ENCODE measurements around the gene RMI1.

RMI1 gene

DNA sequence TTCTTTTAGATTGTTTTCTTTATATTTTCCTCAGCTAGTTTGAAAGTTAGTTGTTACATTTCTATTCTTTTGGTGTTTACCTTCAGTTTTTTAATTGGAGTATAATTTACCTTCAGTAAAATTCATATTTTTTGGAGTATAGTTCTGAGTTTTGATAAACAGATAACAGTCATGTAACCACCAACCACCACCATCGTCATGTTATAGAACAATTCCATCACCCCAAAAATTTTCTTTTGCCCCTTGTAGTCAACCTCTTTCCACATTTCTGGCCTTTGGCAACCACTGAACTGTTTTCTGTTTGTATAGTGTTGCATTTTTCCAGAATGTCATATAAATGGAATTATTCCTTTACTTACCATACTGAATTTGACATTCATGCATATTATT, 6.8 kb downstream of the RMI1 start:
- Histone ChIP-seq H3K36me3 (replicated peaks; ENCODE audit: low read depth, low read length) (peaks cover 24% of the 10 kb centered on the region), H3K79me2 (ENCODE audit: low read length) (peaks cover 95% of the 10 kb centered on the region), H3K4me2 (ENCODE audit: low read length) (no peak overlapping the region), H3K27me3 (ENCODE audit: low read depth, low read length) (no peaks in the 10 kb centered on the region), H3K9ac (ENCODE audit: low read length) (no peak overlapping the region), H2AFZ (ENCODE audit: low read depth, low read length) (no peak overlapping the region), H4K20me1 (ENCODE audit: insufficient read depth, low read length) (peaks cover 45% of the 10 kb centered on the region), H3K4me1 (ENCODE audit: low read length) (peaks cover 28% of the 10 kb centered on the region), H3K9me3 (ENCODE audit: insufficient read depth, low read length) (no peaks in the 10 kb centered on the region), H3K27ac (ENCODE audit: low read length) (no peak overlapping the region), H3K4me3 (ENCODE audit: low read length) (no peak overlapping the region)
- TF ChIP-seq EZH2phosphoT487 (IDR thresholded peaks at IDR 0.05; ENCODE audit: low read depth) (no peak), CTCF (IDR thresholded peaks at IDR 0.05; ENCODE audit: low read depth, low read length) (no peak)

GRCh38 chr9:83988411-83988810, 7.8 kb downstream of the RMI1 start:
- no peak overlapping the region for H2AFZ ChIP-seq (ENCODE audit: low read depth, low read length)
- H3K4me1 ChIP-seq (ENCODE audit: low read length), result peaks cover 18% of the 10 kb centered on the region
- H3K9me3 ChIP-seq (ENCODE audit: insufficient read depth, low read length), result no peaks in the 10 kb centered on the region
- H4K20me1 ChIP-seq (ENCODE audit: insufficient read depth, low read length), result peaks cover 45% of the 10 kb centered on the region
- no peak overlapping the region for H3K9ac ChIP-seq (ENCODE audit: low read length)
- peaks cover 24% of the 10 kb centered on the region for H3K36me3 ChIP-seq (replicated peaks; ENCODE audit: low read depth, low read length)
- no peaks in the 10 kb centered on the region for H3K27me3 ChIP-seq (ENCODE audit: low read depth, low read length)
- no peak overlapping the region for H3K4me3 ChIP-seq (ENCODE audit: low read length)
- no peak overlapping the region for H3K27ac ChIP-seq (ENCODE audit: low read length)
- H3K79me2 ChIP-seq (ENCODE audit: low read length), result peaks cover 95% of the 10 kb centered on the region
- H3K4me2 ChIP-seq (ENCODE audit: low read length), result no peak overlapping the region
- TF ChIP-seq EZH2phosphoT487 (IDR thresholded peaks at IDR 0.05; ENCODE audit: low read depth) (no peak), CTCF (IDR thresholded peaks at IDR 0.05; ENCODE audit: low read depth, low read length) (no peak)

GRCh38 chr9:83991355-83991754, 10.8 kb downstream of the RMI1 start:
- Histone ChIP-seq H3K9me3 (ENCODE audit: insufficient read depth, low read length) (no peaks in the 10 kb centered on the region), H3K27me3 (ENCODE audit: low read depth, low read length) (no peaks in the 10 kb centered on the region), H3K79me2 (ENCODE audit: low read length) (peaks cover 94% of the 10 kb centered on the region), H3K27ac (ENCODE audit: low read length) (no peak overlapping the region), H4K20me1 (ENCODE audit: insufficient read depth, low read length) (peaks cover 40% of the 10 kb centered on the region), H3K4me1 (ENCODE audit: low read length) (peaks cover 4% of the 10 kb centered on the region), H3K4me3 (ENCODE audit: low read length) (no peak overlapping the region), H3K4me2 (ENCODE audit: low read length) (no peak overlapping the region), H2AFZ (ENCODE audit: low read depth, low read length) (no peak overlapping the region), H3K36me3 (replicated peaks; ENCODE audit: low read depth, low read length) (peaks cover 30% of the 10 kb centered on the region), H3K9ac (ENCODE audit: low read length) (no peak overlapping the region)
- TF ChIP-seq EZH2phosphoT487 (IDR thresholded peaks at IDR 0.05; ENCODE audit: low read depth) (no peak), CTCF (IDR thresholded peaks at IDR 0.05; ENCODE audit: low read depth, low read length) (no peak)

- no peak for TF ChIP-seq CTCF (IDR thresholded peaks at IDR 0.05; ENCODE audit: low read depth, low read length)
- TF ChIP-seq EZH2phosphoT487 (IDR thresholded peaks at IDR 0.05; ENCODE audit: low read depth), result no peak
- peaks cover 34% of the 10 kb centered on the region for H4K20me1 ChIP-seq (ENCODE audit: insufficient read depth, low read length)
- no peaks in the 10 kb centered on the region for H3K4me1 ChIP-seq (ENCODE audit: low read length)
- H3K4me2 ChIP-seq (ENCODE audit: low read length), result no peak overlapping the region
- H2AFZ ChIP-seq (ENCODE audit: low read depth, low read length), result no peak overlapping the region
- H3K9me3 ChIP-seq (ENCODE audit: insufficient read depth, low read length), result no peaks in the 10 kb centered on the region
- H3K27ac ChIP-seq (ENCODE audit: low read length), result no peak overlapping the region
- H3K9ac ChIP-seq (ENCODE audit: low read length), result no peak overlapping the region
- H3K79me2 ChIP-seq (ENCODE audit: low read length), result peaks cover 93% of the 10 kb centered on the region
- H3K36me3 ChIP-seq (replicated peaks; ENCODE audit: low read depth, low read length), result peaks cover 28% of the 10 kb centered on the region
- H3K4me3 ChIP-seq (ENCODE audit: low read length), result no peak overlapping the region
- no peaks in the 10 kb centered on the region for H3K27me3 ChIP-seq (ENCODE audit: low read depth, low read length)
Observed at GRCh38 chr9:83992407-83992806, 11.8 kb downstream of the RMI1 start.
